Central memory CD8-positive, alpha-beta T cell (primary cell): ENCODE data around the gene SEPTIN14.
"Not testable (repeated sequence)": the region's sequence is repeated elsewhere in the genome, so short reads cannot be mapped to it uniquely, and the experiment has no call there.

Experiments
- ATAC-seq: fragments of 150-1000 bp; cut with Tn5 transposase; replicated peaks from 2 replicates; pipeline ENCODE4 v1.10.0; 2022; ENCODE audit warnings: mild to moderate bottlenecking, moderate FRiP score, moderate number of reproducible peaks; ENCODE audit not compliant: poor library complexity, severe bottlenecking; ENCODE audit errors: extremely low read depth
- DNase-seq, 2 donors: peaks; one replicate each; pipeline ENCODE4 v3.0.0; 2021; ENCODE audit warnings: low spot score in 2 of 2
- H3K27ac Mint-ChIP-seq: one replicate; pipeline ENCODE4 v1.8.0; 2022; ENCODE audit warnings: low read depth, mild to moderate bottlenecking, moderate library complexity, mixed read lengths
- H3K27me3 Mint-ChIP-seq: one replicate; pipeline ENCODE4 v1.8.0; 2022; ENCODE audit warnings: mixed read lengths
- H3K36me3 Mint-ChIP-seq: one replicate; pipeline ENCODE4 v1.8.0; 2022; ENCODE audit warnings: mild to moderate bottlenecking, moderate library complexity, mixed read lengths; ENCODE audit not compliant: insufficient read depth
- H3K4me1 Mint-ChIP-seq: one replicate; pipeline ENCODE4 v1.8.0; 2022; ENCODE audit warnings: mixed read lengths
- H3K4me3 Mint-ChIP-seq: one replicate; pipeline ENCODE4 v1.8.0; 2022; ENCODE audit warnings: mild to moderate bottlenecking, moderate library complexity, mixed read lengths
- H3K9me3 Mint-ChIP-seq: one replicate; pipeline ENCODE4 v1.8.0; 2022; ENCODE audit warnings: mixed read lengths

Gene SEPTIN14

GRCh38 chr7:55775051-55775420, 87.5 kb downstream of the SEPTIN14 start:
- Mint-ChIP-seq H3K4me3 (no peak overlapping the region), H3K27me3 (peaks cover 8% of the 10 kb centered on the region), H3K27ac (no peak overlapping the region), H3K9me3 (no peaks in the 10 kb centered on the region), H3K36me3 (no peaks in the 10 kb centered on the region), H3K4me1 (no peaks in the 10 kb centered on the region)
- no peak for DNase-seq
- no peak for ATAC-seq

- Mint-ChIP-seq H3K27ac (no peak overlapping the region), H3K9me3 (no peaks in the 10 kb centered on the region), H3K4me1 (no peaks in the 10 kb centered on the region), H3K36me3 (no peaks in the 10 kb centered on the region), H3K4me3 (no peak overlapping the region), H3K27me3 (peaks cover 8% of the 10 kb centered on the region)
- ATAC-seq (no peak), DNase-seq (no peak)
Observed at GRCh38 chr7:55774327-55775050, 88.1 kb downstream of the SEPTIN14 start.

- no peaks in the 10 kb centered on the region for H3K27me3 Mint-ChIP-seq
- no peaks in the 10 kb centered on the region for H3K4me1 Mint-ChIP-seq
- DNase-seq, result no peak
- no peaks in the 10 kb centered on the region for H3K36me3 Mint-ChIP-seq
- ATAC-seq, result no peak
- no peaks in the 10 kb centered on the region for H3K9me3 Mint-ChIP-seq
- H3K27ac Mint-ChIP-seq, result no peak overlapping the region
- H3K4me3 Mint-ChIP-seq, result no peak overlapping the region
Observed at GRCh38 chr7:55770778-55771177, 91.8 kb downstream of the SEPTIN14 start.

GRCh38 chr7:55753274-55753862, 109.2 kb downstream of the SEPTIN14 start:
- ATAC-seq, H3K4me3 Mint-ChIP-seq, DNase-seq: not testable (repeated sequence)

GRCh38 chr7:55744706-55745105, 117.8 kb downstream of the SEPTIN14 start:
- not testable (repeated sequence) for DNase-seq, ATAC-seq, H3K4me3 Mint-ChIP-seq, H3K36me3 Mint-ChIP-seq, H3K9me3 Mint-ChIP-seq, H3K27me3 Mint-ChIP-seq, H3K27ac Mint-ChIP-seq, H3K4me1 Mint-ChIP-seq

More at GRCh38 chr7:55753274-55753862, 109.2 kb downstream of the SEPTIN14 start:
- not testable (repeated sequence) for H3K4me1 Mint-ChIP-seq, H3K27ac Mint-ChIP-seq, H3K36me3 Mint-ChIP-seq, H3K9me3 Mint-ChIP-seq
- H3K27me3 Mint-ChIP-seq, result peaks cover 23% of the 10 kb centered on the region
